Peyer's patch (tissue), 4 donors: ENCODE results near the gene MORC4.

Source experiments
- POLR2A ChIP-seq, 2 donors: fragments of 450-650 bp; IDR thresholded peaks; one replicate each; pipeline ENCODE4 v1.5.1; 2017; ENCODE audit warnings: antibody characterized with exemption in 2 of 2, mild to moderate bottlenecking in 2 of 2, moderate library complexity in 2 of 2
- TF ChIP-seq, protein P1 (sequence below), 6 experiments: fragments of 450-650 bp in 4 of 6; fragments of 200-600 bp in 2 of 6; sonication (generic) in 1 of 6; IDR thresholded peaks; one replicate each; pipeline ENCODE4 v1.5.1; 2017 to 2019; ENCODE audit warnings: antibody characterized with exemption in 6 of 6, mild to moderate bottlenecking in 3 of 6, moderate library complexity in 1 of 6

- TF ChIP-seq POLR2A (IDR thresholded peaks at IDR 0.05) = no peak
- TF ChIP-seq, protein P1, sequence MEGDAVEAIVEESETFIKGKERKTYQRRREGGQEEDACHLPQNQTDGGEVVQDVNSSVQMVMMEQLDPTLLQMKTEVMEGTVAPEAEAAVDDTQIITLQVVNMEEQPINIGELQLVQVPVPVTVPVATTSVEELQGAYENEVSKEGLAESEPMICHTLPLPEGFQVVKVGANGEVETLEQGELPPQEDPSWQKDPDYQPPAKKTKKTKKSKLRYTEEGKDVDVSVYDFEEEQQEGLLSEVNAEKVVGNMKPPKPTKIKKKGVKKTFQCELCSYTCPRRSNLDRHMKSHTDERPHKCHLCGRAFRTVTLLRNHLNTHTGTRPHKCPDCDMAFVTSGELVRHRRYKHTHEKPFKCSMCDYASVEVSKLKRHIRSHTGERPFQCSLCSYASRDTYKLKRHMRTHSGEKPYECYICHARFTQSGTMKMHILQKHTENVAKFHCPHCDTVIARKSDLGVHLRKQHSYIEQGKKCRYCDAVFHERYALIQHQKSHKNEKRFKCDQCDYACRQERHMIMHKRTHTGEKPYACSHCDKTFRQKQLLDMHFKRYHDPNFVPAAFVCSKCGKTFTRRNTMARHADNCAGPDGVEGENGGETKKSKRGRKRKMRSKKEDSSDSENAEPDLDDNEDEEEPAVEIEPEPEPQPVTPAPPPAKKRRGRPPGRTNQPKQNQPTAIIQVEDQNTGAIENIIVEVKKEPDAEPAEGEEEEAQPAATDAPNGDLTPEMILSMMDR (IDR thresholded peaks at IDR 0.05) = no peak
Measured at GRCh38 chrX:106891762-106892460, 108.1 kb downstream of the MORC4 start.
